OCI-M2 (cell line): Measurements from ENCODE around the gene ATAD3B.
"Not testable (repeated sequence)": the region's sequence is repeated elsewhere in the genome, so short reads cannot be mapped to it uniquely, and the experiment has no call there.

Source experiments
- DNase-seq: peaks from one replicate; lab custom pipeline; 2025; ENCODE audit not compliant: unreplicated experiment; lab: John Stamatoyannopoulos, UW

ATAD3B gene

GRCh38 chr1:1477206-1477605 lies 5.6 kb downstream of the ATAD3B start:
- no peak for DNase-seq

- DNase-seq: no peak
Observed at GRCh38 chr1:1479547-1480487, 8.3 kb downstream of the ATAD3B start.

- not testable (repeated sequence) for DNase-seq
Observed at GRCh38 chr1:1480488-1480867, 8.9 kb downstream of the ATAD3B start.

- not testable (repeated sequence) for DNase-seq
Observed at GRCh38 chr1:1481811-1482210, 10.2 kb downstream of the ATAD3B start.

GRCh38 chr1:1482856-1483255 lies 11.3 kb downstream of the ATAD3B start:
- no peak for DNase-seq

GRCh38 chr1:1483714-1484113 lies 12.1 kb downstream of the ATAD3B start:
- no peak for DNase-seq

GRCh38 chr1:1484976-1485750 lies 13.6 kb downstream of the ATAD3B start:
- DNase-seq: not testable (repeated sequence)

- not testable (repeated sequence) for DNase-seq
Observed at GRCh38 chr1:1485755-1486317, 14.3 kb downstream of the ATAD3B start.

- DNase-seq: no peak
Observed at GRCh38 chr1:1487701-1488100, 16.1 kb downstream of the ATAD3B start.

- DNase-seq: no peak
Observed at GRCh38 chr1:1489231-1489630, 17.7 kb downstream of the ATAD3B start.

GRCh38 chr1:1489861-1490260 lies 18.3 kb downstream of the ATAD3B start:
- no peak for DNase-seq

GRCh38 chr1:1490633-1491230 lies 19.2 kb downstream of the ATAD3B start:
- DNase-seq: no peak

GRCh38 chr1:1491601-1492000 lies 20.0 kb downstream of the ATAD3B start:
- no peak for DNase-seq

- not testable (repeated sequence) for DNase-seq
Observed at GRCh38 chr1:1494311-1494710, 22.7 kb downstream of the ATAD3B start.

GRCh38 chr1:1495461-1495975 lies 24.0 kb downstream of the ATAD3B start:
- DNase-seq: not testable (repeated sequence)

GRCh38 chr1:1504777-1505365 lies 33.3 kb downstream of the ATAD3B start:
- peak; percentile 52 for DNase-seq

GRCh38 chr1:1505366-1505798 lies 33.8 kb downstream of the ATAD3B start:
- peak; percentile 14 for DNase-seq

- DNase-seq: not testable (repeated sequence)
Observed at GRCh38 chr1:1505801-1506200, 34.2 kb downstream of the ATAD3B start.

- no peak for DNase-seq
Observed at GRCh38 chr1:1507305-1507704, 35.7 kb downstream of the ATAD3B start.

- not testable (repeated sequence) for DNase-seq
Observed at GRCh38 chr1:1508775-1509464, 37.4 kb downstream of the ATAD3B start.
